IMR-90 (cell line): Measurements from ENCODE around the gene BAIAP2L1. TPM values are rescaled to one million over a fixed set of nuclear protein-coding genes. Genes with fewer than 3 reads are reported as not detected.

Experiments used
- ATAC-seq: fragments of 200-7000 bp; cut with Tn5 transposase; 2 replicates; pipeline ENCODE4 v1.9.1; 2020; ENCODE audit warnings: low read depth, mild to moderate bottlenecking, moderate library complexity
- BruUV-seq: library from RNA; stranded (reverse); fragments of 400-500 nt; replicated peaks from 2 replicates; lab custom pipeline; 2021; lab: Mats Ljungman, UMichigan
- CTCF ChIA-PET: fragments of 300-600 bp; formaldehyde crosslinking; extraction: SDS; loops from one replicate; lab custom pipeline; 2021; ENCODE audit warnings: antibody characterized with exemption; lab: Yijun Ruan, JAX
- POLR2A ChIA-PET: fragments of 300-600 bp; sonication (Branson Sonifier 250); formaldehyde crosslinking; loops from one replicate; lab custom pipeline; 2022; ENCODE audit warnings: antibody characterized with exemption; ENCODE audit not compliant: unreplicated experiment; lab: Charles Lee
- DNase-seq: peaks from one replicate; pipeline ENCODE4 v3.0.0; 2013
- H2AFZ ChIP-seq: replicated peaks from 2 replicates; pipeline ENCODE3; 2013; ENCODE audit warnings: low read length, mild to moderate bottlenecking; ENCODE audit not compliant: poor library complexity
- H2AK5ac ChIP-seq: 2 replicates; pipeline ENCODE4 v1.6.1; 2013; ENCODE audit warnings: low read depth, low read length, inconsistent platforms
- H2AK9ac ChIP-seq: replicated peaks from 2 replicates; pipeline ENCODE3; 2013; ENCODE audit warnings: mild to moderate bottlenecking, low read depth, low read length, moderate library complexity; ENCODE audit not compliant: poor library complexity
- H2BK120ac ChIP-seq: 2 replicates; pipeline ENCODE4 v1.6.1; 2013; ENCODE audit warnings: low read depth, low read length, inconsistent platforms
- H2BK15ac ChIP-seq: 3 replicates; pipeline ENCODE4 v1.6.1; 2013; ENCODE audit warnings: low read depth, low read length, inconsistent platforms
- H2BK20ac ChIP-seq: 2 replicates; pipeline ENCODE4 v1.6.1; 2013; ENCODE audit warnings: low read depth, mild to moderate bottlenecking, inconsistent platforms, low read length, moderate library complexity
- H2BK5ac ChIP-seq: 2 replicates; pipeline ENCODE4 v1.6.1; 2013; ENCODE audit warnings: mild to moderate bottlenecking, low read depth, low read length, inconsistent platforms; ENCODE audit not compliant: poor library complexity, severe bottlenecking
- H3K14ac ChIP-seq: replicated peaks from 2 replicates; pipeline ENCODE4 v1.6.1; 2013; ENCODE audit warnings: low read depth, low read length, inconsistent platforms
- H3K18ac ChIP-seq: 2 replicates; pipeline ENCODE4 v1.6.1; 2013; ENCODE audit warnings: low read depth, low read length, control low read depth
- H3K23ac ChIP-seq: 2 replicates; pipeline ENCODE4 v1.6.1; 2013; ENCODE audit warnings: low read depth, low read length, inconsistent platforms
- H3K27ac ChIP-seq: 2 replicates; pipeline ENCODE4 v1.5.1; 2013; ENCODE audit warnings: mild to moderate bottlenecking, control low read depth, low read length; ENCODE audit not compliant: insufficient read depth
- H3K27me3 ChIP-seq: 2 replicates; pipeline ENCODE4 v1.6.1; 2013; ENCODE audit warnings: low read length; ENCODE audit not compliant: control insufficient read depth, insufficient read depth
- H3K36me3 ChIP-seq: 2 replicates; pipeline ENCODE4 v1.6.1; 2013; ENCODE audit warnings: low read length, mixed read lengths; ENCODE audit not compliant: control insufficient read depth, insufficient read depth
- H3K4ac ChIP-seq: 2 replicates; pipeline ENCODE4 v1.6.1; 2013; ENCODE audit warnings: low read depth, low read length, inconsistent platforms
- H3K4me1 ChIP-seq: 2 replicates; pipeline ENCODE4 v1.6.1; 2013; ENCODE audit warnings: low read length, mixed read lengths; ENCODE audit not compliant: control insufficient read depth, insufficient read depth
- H3K4me2 ChIP-seq: 2 replicates; pipeline ENCODE4 v1.6.1; 2013; ENCODE audit warnings: low read depth, mild to moderate bottlenecking, control low read depth, low read length, moderate library complexity
- H3K4me3 ChIP-seq: 2 replicates; pipeline ENCODE4 v1.5.1; 2013; ENCODE audit warnings: low read depth, mild to moderate bottlenecking, control low read depth, low read length, moderate library complexity; ENCODE audit not compliant: insufficient read depth
- H3K56ac ChIP-seq: 2 replicates; pipeline ENCODE4 v1.6.1; 2013; ENCODE audit warnings: low read length, inconsistent platforms; ENCODE audit not compliant: insufficient read depth; ENCODE audit errors: extremely low read depth
- H3K79me1 ChIP-seq, 2 experiments: 2 replicates each; pipeline ENCODE4 v1.6.1; 2013; ENCODE audit warnings: low read length in 2 of 2, inconsistent platforms in 1 of 2, low read depth in 1 of 2
- H3K9ac ChIP-seq: 2 replicates; pipeline ENCODE4 v1.6.1; 2013; ENCODE audit warnings: low read depth, low read length, control low read depth
- H3K9me1 ChIP-seq: 2 replicates; pipeline ENCODE4 v1.6.1; 2013; ENCODE audit warnings: low read length, inconsistent platforms; ENCODE audit not compliant: insufficient read depth
- H3K9me3 ChIP-seq: 2 replicates; pipeline ENCODE4 v1.6.1; 2013; ENCODE audit warnings: low read length; ENCODE audit not compliant: control insufficient read depth, insufficient read depth
- H4K20me1 ChIP-seq: 2 replicates; pipeline ENCODE4 v1.6.1; 2013; ENCODE audit warnings: low read length, inconsistent platforms; ENCODE audit not compliant: insufficient read depth
- H4K5ac ChIP-seq: 2 replicates; pipeline ENCODE4 v1.6.1; 2013; ENCODE audit warnings: mild to moderate bottlenecking, low read depth, low read length, control low read depth
- H4K8ac ChIP-seq, 2 experiments: 2 replicates each; pipeline ENCODE4 v1.6.1; 2013; ENCODE audit warnings: low read depth in 2 of 2, low read length in 2 of 2, control low read depth in 1 of 2, inconsistent platforms in 1 of 2
- H4K91ac ChIP-seq: 2 replicates; pipeline ENCODE4 v1.6.1; 2013; ENCODE audit warnings: low read depth, low read length, inconsistent platforms; ENCODE audit not compliant: insufficient read depth
- BHLHE40 ChIP-seq: fragments of 150-350 bp; IDR thresholded peaks from 2 replicates; pipeline ENCODE4 v1.6.1; 2016; ENCODE audit warnings: mild to moderate bottlenecking, low read depth, low read length
- CEBPB ChIP-seq: IDR thresholded peaks from 2 replicates; pipeline ENCODE4 v1.6.1; 2012; ENCODE audit warnings: low read depth, low read length, improper control_type of control experiment
- CHD1 ChIP-seq: IDR thresholded peaks from 2 replicates; pipeline ENCODE4 v1.6.1; 2012; ENCODE audit warnings: low read depth, low read length, improper control_type of control experiment
- CTCF ChIP-seq: conservative IDR thresholded peaks from 2 replicates; pipeline ENCODE4 v1.5.1; 2012; ENCODE audit warnings: mild to moderate bottlenecking, low read depth, low read length, improper control_type of control experiment
- ELK1 ChIP-seq: fragments of 150-350 bp; IDR thresholded peaks from 2 replicates; pipeline ENCODE4 v1.6.1; 2016; ENCODE audit warnings: low read depth, mild to moderate bottlenecking, low read length, moderate library complexity, borderline replicate concordance
- FOS ChIP-seq: fragments of 150-350 bp; IDR thresholded peaks from 2 replicates; pipeline ENCODE4 v1.6.1; 2016; ENCODE audit warnings: low read depth, low read length
- MAZ ChIP-seq: IDR thresholded peaks from 2 replicates; pipeline ENCODE4 v1.6.1; 2012; ENCODE audit warnings: low read depth, mild to moderate bottlenecking, low read length, improper control_type of control experiment, moderate library complexity, borderline replicate concordance
- MXI1 ChIP-seq: IDR thresholded peaks from 2 replicates; pipeline ENCODE4 v1.6.1; 2012; ENCODE audit warnings: low read depth, mild to moderate bottlenecking, low read length, moderate library complexity, borderline replicate concordance
- NFE2L2 ChIP-seq: fragments of 150-350 bp; IDR thresholded peaks from 2 replicates; pipeline ENCODE4 v1.6.1; 2016; ENCODE audit warnings: low read depth, mild to moderate bottlenecking, low read length
- POLR2A ChIP-seq: IDR thresholded peaks from 2 replicates; pipeline ENCODE4 v1.6.1; 2012; ENCODE audit warnings: mild to moderate bottlenecking, low read depth, low read length
- RAD21 ChIP-seq: IDR thresholded peaks from 2 replicates; pipeline ENCODE4 v1.6.1; 2012; ENCODE audit warnings: low read length, improper control_type of control experiment
- RCOR1 ChIP-seq: IDR thresholded peaks from 2 replicates; pipeline ENCODE4 v1.6.1; 2012; ENCODE audit warnings: mild to moderate bottlenecking, low read length, improper control_type of control experiment; ENCODE audit not compliant: insufficient replicate concordance
- RFX5 ChIP-seq: IDR thresholded peaks from 2 replicates; pipeline ENCODE4 v1.8.0; 2012; ENCODE audit warnings: low read depth, mild to moderate bottlenecking, low read length, moderate library complexity
- SMC3 ChIP-seq: fragments of 150-350 bp; IDR thresholded peaks from 2 replicates; pipeline ENCODE4 v1.6.1; 2016; ENCODE audit warnings: low read depth, mild to moderate bottlenecking, antibody characterized with exemption, low read length, moderate library complexity
- USF2 ChIP-seq: fragments of 150-350 bp; IDR thresholded peaks from 2 replicates; pipeline ENCODE4 v1.6.1; 2017; ENCODE audit warnings: mild to moderate bottlenecking, antibody characterized with exemption, low read length, low read depth
- WGBS, 2 experiments: methylation state at CpG; one replicate each; pipeline versions ENCODE4 v1.1.5 to v1.1.7; 2013; ENCODE audit warnings: missing lambda C conversion rate in 2 of 2; ENCODE audit not compliant: insufficient read length in 1 of 2; ENCODE audit errors: extremely low coverage in 2 of 2; 5-methylcytosine and 5-hydroxymethylcytosine counted together
- dilution Hi-C: fragments of 300-500 bp; cut with HindIII; formaldehyde crosslinking; loops from one replicate; pipeline ENCODE4 v1.14.3; 2018; ENCODE audit warnings: low sequenced_read_pairs; ENCODE audit not compliant: unreplicated experiment
- in situ Hi-C: fragments of 300-500 bp; cut with MboI; formaldehyde crosslinking; loops from 3 replicates; pipeline ENCODE4 v1.14.3; 2019; ENCODE audit warnings: low sequenced_read_pairs, inconsistent platforms, mixed read lengths
- intact Hi-C: fragments of 100-400 bp; cut with micrococcal nuclease; formaldehyde crosslinking; loops from 2 replicates; pipeline ENCODE4 v1.10.0; 2022
- polyA plus RNA-seq, 3 experiments: library from polyadenylated mRNA; depleted of rRNA; stranded (reverse); fragments of >200 nt; gene quantifications; 2 replicates each; pipeline ENCODE4 v1.2.3, GENCODE V29; 2012; ENCODE audit warnings: low replicate concordance in 1 of 3
- total RNA-seq: library from RNA; depleted of rRNA; stranded (reverse); fragments of >200 nt; gene quantifications from 2 replicates; pipeline ENCODE4 v1.2.3, GENCODE V29; 2012

The BAIAP2L1 gene
- total and polyA plus RNA-seq, 2 of the 4 experiments (the other 2 are of a cell fraction): 2.2 to 6.0 TPM

- ChIA-PET POLR2A (no interaction called here), CTCF (no interaction called here)
- no peaks in the 10 kb centered on the region for H3K36me3 ChIP-seq
- H4K20me1 ChIP-seq: no peaks in the 10 kb centered on the region
- H2AK9ac ChIP-seq: peak overlapping the region; percentile 97
- peak; percentile 33 for DNase-seq
- BruUV-seq: no TSS peak
- H3K18ac ChIP-seq: peak overlapping the region; percentile 43; the same call in 1 of the 2 replicates
- H4K8ac ChIP-seq: peak overlapping the region; percentile 61 to 94
- ATAC-seq: no peak
- H3K9me3 ChIP-seq: no peaks in the 10 kb centered on the region
- H3K27me3 ChIP-seq: no peaks in the 10 kb centered on the region
- peak overlapping the region; percentile 77 for H2BK5ac ChIP-seq
- peak overlapping the region; percentile 80 for H2AK5ac ChIP-seq
- peak overlapping the region; percentile 96 for H3K14ac ChIP-seq
- peak overlapping the region; percentile 40 for H3K27ac ChIP-seq
- no peak overlapping the region for H3K4me3 ChIP-seq
- peak overlapping the region; percentile 99 for H2BK120ac ChIP-seq
- H2AFZ ChIP-seq: peak overlapping the region; percentile 85
- TF ChIP-seq CEBPB (no peak), FOS (no peak), MAZ (no peak), RCOR1 (no peak), MXI1 (no peak), NFE2L2 (no peak), BHLHE40 (no peak), USF2 (no peak), POLR2A (no peak), SMC3 (no peak), RAD21 (no peak), RFX5 (no peak), CTCF (no peak), ELK1 (no peak), CHD1 (no peak)
- in situ Hi-C loops: no loop called here
- intact Hi-C loops: no loop called here
- H3K9me1 ChIP-seq: peaks cover 12% of the 10 kb centered on the region; the same call in 1 of the 2 replicates
- no peak overlapping the region for H4K5ac ChIP-seq
- peak overlapping the region; percentile 96 for H2BK20ac ChIP-seq
- peak overlapping the region; percentile 86 for H2BK15ac ChIP-seq
- peak overlapping the region; percentile 93 for H3K23ac ChIP-seq
- peaks cover 0 to 5% of the 10 kb centered on the region in 2 experiments; a peak in 1 of 4 replicates for H3K79me1 ChIP-seq
- H3K4me2 ChIP-seq: no peak overlapping the region; the same call in 1 of the 2 replicates
- peak overlapping the region; percentile 60; the same call in 1 of the 2 replicates for H3K56ac ChIP-seq
- no peak overlapping the region for H3K9ac ChIP-seq
- peak overlapping the region; percentile 86 for H4K91ac ChIP-seq
- H3K4me1 ChIP-seq: peaks cover 14% of the 10 kb centered on the region
- dilution Hi-C loops: no loop called here
- no CpG with 5 or more reads among the region's 7 CpGs for WGBS, 2 experiments
- peak overlapping the region; percentile 97 for H3K4ac ChIP-seq
Measured at GRCh38 chr7:98418271-98418635, 17.4 kb upstream of the BAIAP2L1 start.
